Activated CD4-positive, alpha-beta memory T cell treated with anti-CD3 and anti-CD28 coated beads, Interleukin-2, amount 10 ng/mL, durations not matched to agents 7 days and 5 days (primary cell): ENCODE measurements around the gene ZNF236. TPM values are rescaled to one million over a fixed set of nuclear protein-coding genes. Genes with fewer than 3 reads are reported as not detected.
"Not testable (repeated sequence)": the region's sequence is repeated elsewhere in the genome, so short reads cannot be mapped to it uniquely, and the experiment has no call there.

Source experiments
- CTCF ChIA-PET: fragments of 350-600 bp; sonication (Branson Sonifier 250); formaldehyde crosslinking; loops from one replicate; lab custom pipeline; 2021; ENCODE audit warnings: antibody characterized with exemption, inconsistent platforms; lab: Charles Lee
- POLR2A ChIA-PET: fragments of 350-600 bp; sonication (Branson Sonifier 250); formaldehyde crosslinking; loops from one replicate; lab custom pipeline; 2021; ENCODE audit warnings: antibody characterized with exemption; lab: Charles Lee
- DNase-seq: peaks from one replicate; pipeline ENCODE4 v3.0.0-alpha.2; 2020
- H3K27ac Mint-ChIP-seq: one replicate; pipeline ENCODE4 v1.8.0; 2021; ENCODE audit warnings: mild to moderate bottlenecking, mixed read lengths
- H3K27me3 Mint-ChIP-seq: one replicate; pipeline ENCODE4 v1.8.0; 2021; ENCODE audit warnings: mixed read lengths
- H3K36me3 Mint-ChIP-seq: one replicate; pipeline ENCODE4 v1.8.0; 2021; ENCODE audit warnings: low read depth, mixed read lengths
- H3K4me1 Mint-ChIP-seq: one replicate; pipeline ENCODE4 v1.8.0; 2021; ENCODE audit warnings: mixed read lengths
- H3K4me3 Mint-ChIP-seq: one replicate; pipeline ENCODE4 v1.8.0; 2021; ENCODE audit warnings: mild to moderate bottlenecking, mixed read lengths
- H3K9me3 Mint-ChIP-seq: one replicate; pipeline ENCODE4 v1.8.0; 2021; ENCODE audit warnings: mixed read lengths
- total RNA-seq, 2 experiments: library from RNA; stranded (reverse); gene quantifications; one replicate each; pipeline ENCODE4 v1.2.3, GENCODE V29; 2021

The ZNF236 gene
- total RNA-seq, 2 experiments from 2014 or later, result 17.9 to 20.2 TPM

- Mint-ChIP-seq H3K4me1 (peaks cover 18% of the 10 kb centered on the region), H3K27me3 (peaks cover 10% of the 10 kb centered on the region), H3K9me3 (no peaks in the 10 kb centered on the region), H3K27ac (no peak overlapping the region), H3K4me3 (no peak overlapping the region), H3K36me3 (no peaks in the 10 kb centered on the region)
- POLR2A ChIA-PET, result interaction anchor here (1.3 to 1.9 kb wide), 3 partner anchors 17 to 82 kb away, joined by 6 to 8 read pairs (median 7); partner anchors contain the start of gene ZNF236
- CTCF ChIA-PET, result interaction anchor here (0.7 to 4.8 kb wide), 43 partner anchors 9 to 847 kb away, joined by 3 to 79 read pairs (median 5); no protein-coding TSS in a partner anchor
- peak; percentile 76 for DNase-seq
Observed at GRCh38 chr18:76803814-76804213, 18.5 kb upstream of the ZNF236 start.

GRCh38 chr18:76805221-76805620 is 17.1 kb upstream of the ZNF236 start:
- no peak for DNase-seq
- peaks cover 3% of the 10 kb centered on the region for H3K36me3 Mint-ChIP-seq

GRCh38 chr18:76806301-76806700 is 16.1 kb upstream of the ZNF236 start:
- Mint-ChIP-seq H3K27me3 (peaks cover 1% of the 10 kb centered on the region), H3K36me3 (peaks cover 3% of the 10 kb centered on the region), H3K9me3 (no peaks in the 10 kb centered on the region), H3K4me1 (peaks cover 18% of the 10 kb centered on the region), H3K27ac (no peak overlapping the region), H3K4me3 (no peak overlapping the region)
- ChIA-PET CTCF (no interaction called here), POLR2A (no interaction called here)
- no peak for DNase-seq

More at GRCh38 chr18:76805221-76805620, 17.1 kb upstream of the ZNF236 start:
- no peak overlapping the region for H3K27ac Mint-ChIP-seq
- H3K4me1 Mint-ChIP-seq, result peaks cover 18% of the 10 kb centered on the region
- POLR2A ChIA-PET, result no interaction called here
- CTCF ChIA-PET, result no interaction called here
- no peak overlapping the region for H3K4me3 Mint-ChIP-seq
- no peaks in the 10 kb centered on the region for H3K9me3 Mint-ChIP-seq
- peaks cover 9% of the 10 kb centered on the region for H3K27me3 Mint-ChIP-seq

GRCh38 chr18:76808561-76808960 is 13.8 kb upstream of the ZNF236 start:
- no peak for DNase-seq
- H3K27me3 Mint-ChIP-seq, result no peaks in the 10 kb centered on the region
- POLR2A ChIA-PET, result interaction anchor here (1.6 kb wide), 1 partner anchor 13 kb away, joined by 5 read pairs; the partner anchor contains the start of gene ZNF236

GRCh38 chr18:76811530-76811929 is 10.8 kb upstream of the ZNF236 start:
- not testable (repeated sequence) for H3K9me3 Mint-ChIP-seq, H3K4me1 Mint-ChIP-seq, H3K27ac Mint-ChIP-seq, H3K4me3 Mint-ChIP-seq, H3K27me3 Mint-ChIP-seq, DNase-seq
- CTCF ChIA-PET, result interaction anchor here (4.1 kb wide), 1 partner anchor 9 kb away, joined by 35 read pairs; no protein-coding TSS in a partner anchor
- peaks cover 15% of the 10 kb centered on the region for H3K36me3 Mint-ChIP-seq
- POLR2A ChIA-PET, result interaction anchor here (1.8 kb wide), 1 partner anchor 10 kb away, joined by 7 read pairs; the partner anchor contains the start of gene ZNF236

More at GRCh38 chr18:76808561-76808960, 13.8 kb upstream of the ZNF236 start:
- CTCF ChIA-PET, result interaction anchor here (0.5 to 0.7 kb wide), 3 partner anchors 24 to 256 kb away, joined by 3 read pairs; no protein-coding TSS in a partner anchor
- H3K36me3 Mint-ChIP-seq, result peaks cover 3% of the 10 kb centered on the region
- H3K27ac Mint-ChIP-seq, result no peak overlapping the region
- H3K4me1 Mint-ChIP-seq, result peaks cover 14% of the 10 kb centered on the region
- no peaks in the 10 kb centered on the region for H3K9me3 Mint-ChIP-seq
- no peak overlapping the region for H3K4me3 Mint-ChIP-seq

- POLR2A ChIA-PET, result interaction anchor here (1.2 kb wide), 1 partner anchor 9 kb away, joined by 3 read pairs; no protein-coding TSS in a partner anchor
- peaks cover 10% of the 10 kb centered on the region for H3K4me1 Mint-ChIP-seq
- CTCF ChIA-PET, result interaction anchor here (0.7 to 4.1 kb wide), 2 partner anchors 12 to 27 kb away, joined by 3 to 35 read pairs; no protein-coding TSS in a partner anchor
Observed at GRCh38 chr18:76814256-76814655, 8.1 kb upstream of the ZNF236 start.

GRCh38 chr18:76816127-76816526 is 6.2 kb upstream of the ZNF236 start:
- no peaks in the 10 kb centered on the region for H3K27me3 Mint-ChIP-seq
- H3K36me3 Mint-ChIP-seq, result peaks cover 29% of the 10 kb centered on the region
- no peak overlapping the region for H3K27ac Mint-ChIP-seq
- no peaks in the 10 kb centered on the region for H3K9me3 Mint-ChIP-seq
- H3K4me1 Mint-ChIP-seq, result peaks cover 26% of the 10 kb centered on the region
- no peak overlapping the region for H3K4me3 Mint-ChIP-seq
- no peak for DNase-seq
- POLR2A ChIA-PET, result no interaction called here
- CTCF ChIA-PET, result interaction anchor here (6.6 kb wide), 1 partner anchor 14 kb away, joined by 79 read pairs; no protein-coding TSS in a partner anchor

More at GRCh38 chr18:76814256-76814655, 8.1 kb upstream of the ZNF236 start:
- DNase-seq, result no peak
- H3K36me3 Mint-ChIP-seq, result peaks cover 26% of the 10 kb centered on the region
- H3K27ac Mint-ChIP-seq, result no peak overlapping the region
- no peak overlapping the region for H3K4me3 Mint-ChIP-seq
- H3K9me3 Mint-ChIP-seq, result no peaks in the 10 kb centered on the region
- no peaks in the 10 kb centered on the region for H3K27me3 Mint-ChIP-seq

GRCh38 chr18:76817888-76818611 is 4.3 kb upstream of the ZNF236 start:
- POLR2A ChIA-PET, result no interaction called here
- Mint-ChIP-seq H3K4me1 (peaks cover 24% of the 10 kb centered on the region), H3K27me3 (no peaks in the 10 kb centered on the region), H3K9me3 (no peaks in the 10 kb centered on the region), H3K4me3 (no peak overlapping the region), H3K27ac (no peak overlapping the region), H3K36me3 (peaks cover 35% of the 10 kb centered on the region)
- DNase-seq, result no peak
- CTCF ChIA-PET, result interaction anchor here (6.6 kb wide), 1 partner anchor 16 kb away, joined by 79 read pairs; no protein-coding TSS in a partner anchor

- ChIA-PET CTCF (interaction anchor here (0.6 to 6.6 kb wide), 4 partner anchors 10 to 98 kb away, joined by 3 to 79 read pairs (median 3); no protein-coding TSS in a partner anchor), POLR2A (no interaction called here)
- Mint-ChIP-seq H3K27me3 (no peaks in the 10 kb centered on the region), H3K9me3 (no peaks in the 10 kb centered on the region), H3K36me3 (peaks cover 38% of the 10 kb centered on the region), H3K4me3 (peak overlapping the region; percentile 17), H3K27ac (no peak overlapping the region), H3K4me1 (peaks cover 36% of the 10 kb centered on the region)
- no peak for DNase-seq
Observed at GRCh38 chr18:76819411-76820136, 2.8 kb upstream of the ZNF236 start.

GRCh38 chr18:76821356-76821874 is 942 bp upstream of the ZNF236 start:
- ChIA-PET POLR2A (interaction anchor here (0.6 to 2.9 kb wide), 15 partner anchors 9 to 1721 kb away, joined by 3 to 9 read pairs (median 4); partner anchors contain the start of gene MBP), CTCF (interaction anchor here (1.0 to 6.6 kb wide), 3 partner anchors 19 to 161 kb away, joined by 3 to 79 read pairs (median 5); no protein-coding TSS in a partner anchor)
- peaks cover 47% of the 10 kb centered on the region for H3K4me1 Mint-ChIP-seq
- H3K9me3 Mint-ChIP-seq, result no peaks in the 10 kb centered on the region
- peak overlapping the region; percentile 72 for H3K4me3 Mint-ChIP-seq
- no peak for DNase-seq
- peak overlapping the region; percentile 86 for H3K27ac Mint-ChIP-seq
- no peaks in the 10 kb centered on the region for H3K27me3 Mint-ChIP-seq
- peaks cover 28% of the 10 kb centered on the region for H3K36me3 Mint-ChIP-seq

GRCh38 chr18:76821875-76822505 is 367 bp upstream of the ZNF236 start:
- H3K36me3 Mint-ChIP-seq, result peaks cover 22% of the 10 kb centered on the region
- DNase-seq, result peak; percentile 66
- peak overlapping the region; percentile 72 for H3K4me3 Mint-ChIP-seq
- no peaks in the 10 kb centered on the region for H3K9me3 Mint-ChIP-seq
- ChIA-PET POLR2A (interaction anchor here (0.7 to 2.9 kb wide), 14 partner anchors 9 to 436 kb away, joined by 3 to 9 read pairs (median 5); no protein-coding TSS in a partner anchor), CTCF (interaction anchor here (6.6 kb wide), 1 partner anchor 20 kb away, joined by 79 read pairs; no protein-coding TSS in a partner anchor)
- H3K4me1 Mint-ChIP-seq, result peaks cover 48% of the 10 kb centered on the region
- H3K27ac Mint-ChIP-seq, result peak overlapping the region; percentile 86
- H3K27me3 Mint-ChIP-seq, result no peaks in the 10 kb centered on the region
